Fibroblast of skin of right quadriceps (primary cell): ENCODE results near the gene PGAM5.
"Not testable (repeated sequence)": the region's sequence is repeated elsewhere in the genome, so short reads cannot be mapped to it uniquely, and the experiment has no call there.

ENCODE experiments used
- DNase-seq: peaks from one replicate; pipeline ENCODE4 v3.0.0-alpha.2; 2013

The PGAM5 gene

GRCh38 chr12:132689227-132689626 lies 21.4 kb upstream of the PGAM5 start:
- DNase-seq, result no peak

DNA sequence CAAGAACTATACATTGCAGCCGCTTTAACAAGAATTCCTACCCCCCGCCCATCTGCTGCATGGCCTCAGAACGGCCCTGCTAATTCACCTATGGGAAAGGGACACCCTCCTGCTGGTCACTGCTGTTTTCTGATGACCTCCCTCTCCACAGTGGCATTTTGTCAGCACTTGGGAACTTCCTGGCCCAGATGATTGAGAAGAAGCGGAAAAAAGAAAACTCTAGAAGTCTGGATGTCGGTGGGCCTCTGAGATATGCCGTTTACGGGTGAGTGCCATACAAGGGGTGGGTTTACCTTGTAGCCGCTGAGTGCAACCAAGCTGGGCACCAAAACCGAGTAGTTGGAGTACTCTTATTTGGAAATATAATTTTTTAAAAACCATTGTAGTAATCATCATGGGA lies 20.5 kb upstream of the PGAM5 start:
- DNase-seq, result no peak

GRCh38 chr12:132692030-132692429 lies 18.6 kb upstream of the PGAM5 start:
- DNase-seq, result not testable (repeated sequence)

- not testable (repeated sequence) for DNase-seq
Observed at GRCh38 chr12:132694888-132695287, 15.8 kb upstream of the PGAM5 start.

DNA sequence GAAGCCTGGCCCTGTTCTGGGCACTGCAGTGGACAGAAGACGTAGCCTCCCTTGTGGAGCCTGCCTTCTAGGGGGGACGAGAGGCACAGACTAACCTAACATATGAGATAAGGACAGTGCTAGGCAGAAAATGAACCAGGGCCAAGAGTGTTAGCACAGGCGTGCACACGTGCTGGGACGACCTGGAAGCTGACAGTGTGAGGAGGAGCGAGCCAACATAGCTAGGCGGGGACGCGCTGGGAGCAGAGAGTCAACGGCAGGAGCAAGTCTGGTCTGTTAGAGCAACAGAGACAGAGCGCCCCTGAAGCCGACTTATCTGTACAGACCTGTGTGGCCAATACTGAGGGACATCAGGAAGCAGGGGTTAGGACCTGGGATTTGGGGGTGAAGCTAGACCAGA lies 15.2 kb upstream of the PGAM5 start:
- no peak for DNase-seq

DNA sequence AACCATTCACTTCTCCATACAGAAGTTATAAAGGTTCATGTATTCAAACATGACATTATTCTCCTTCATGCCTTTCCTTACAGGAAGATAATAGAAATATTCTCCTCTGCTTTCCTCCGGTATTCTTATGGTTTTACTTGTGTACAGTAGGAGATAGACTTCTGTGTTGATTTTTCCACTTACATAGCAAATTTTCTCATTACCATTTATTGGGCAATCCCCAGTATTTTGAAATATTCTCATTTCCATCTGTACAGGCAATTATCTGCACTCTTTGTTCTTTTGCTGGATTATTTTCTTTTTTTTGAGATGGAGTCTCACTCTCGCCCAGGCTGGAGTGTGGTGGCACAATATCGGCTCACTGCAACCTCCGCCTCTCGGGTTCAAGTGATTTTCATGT lies 12.3 kb upstream of the PGAM5 start:
- no peak for DNase-seq

DNA sequence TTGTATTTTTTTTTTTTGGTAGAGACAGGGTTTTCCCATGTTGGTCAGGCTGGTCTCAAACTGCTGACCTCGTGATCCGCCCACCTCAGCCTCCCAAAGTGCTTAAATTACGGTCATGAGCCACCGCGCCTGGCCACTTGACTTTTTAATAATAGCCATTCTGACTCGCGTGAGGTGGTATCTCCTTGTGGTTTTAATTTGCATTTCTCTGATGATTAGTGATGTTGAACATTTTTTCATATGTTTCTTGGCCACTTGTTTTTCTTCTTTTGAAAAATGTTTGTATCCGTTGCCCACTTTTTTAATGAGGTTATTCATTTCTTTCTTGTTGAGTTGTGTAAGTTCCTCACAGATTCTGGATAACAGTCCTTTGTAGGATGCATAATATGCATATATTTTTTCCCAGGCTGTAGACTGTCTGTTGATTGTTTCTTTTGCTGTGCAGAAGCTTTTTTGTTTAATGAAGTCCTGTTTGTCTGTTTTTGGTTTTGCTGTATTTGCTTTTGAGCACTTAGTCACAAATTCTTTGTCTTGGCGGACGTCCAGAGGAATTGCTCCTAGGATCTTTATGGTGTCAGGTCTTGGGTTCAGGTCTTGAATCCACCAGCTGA lies 10.3 kb upstream of the PGAM5 start:
- peak; percentile 58 for DNase-seq

GRCh38 chr12:132702640-132703039 lies 8.0 kb upstream of the PGAM5 start:
- no peak for DNase-seq

- DNase-seq, result no peak
Observed at GRCh38 chr12:132703641-132704040, 7.0 kb upstream of the PGAM5 start.

DNA sequence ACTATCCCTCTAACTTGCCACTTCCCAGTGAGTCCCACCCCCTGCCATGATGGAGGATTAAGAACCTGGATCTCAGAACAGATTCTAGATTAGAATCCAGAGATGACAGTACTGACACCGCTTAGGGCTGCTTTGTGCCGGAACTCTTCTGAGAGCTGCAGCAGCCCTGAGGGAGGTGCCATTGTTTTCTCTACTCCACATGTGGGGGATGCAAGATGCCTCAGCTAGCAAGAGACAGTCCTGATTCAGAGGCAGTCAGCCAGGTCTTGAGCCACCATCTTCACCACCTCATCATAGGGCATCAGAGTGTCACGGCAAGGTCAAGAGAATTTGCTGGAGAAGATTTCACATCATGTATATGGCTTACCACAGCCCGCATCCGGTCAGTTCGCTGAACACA lies 3.4 kb upstream of the PGAM5 start:
- no peak for DNase-seq

- no peak for DNase-seq
Observed at GRCh38 chr12:132708150-132708549, 2.5 kb upstream of the PGAM5 start.

- DNase-seq, result no peak
Observed at GRCh38 chr12:132710043-132710404, 618 bp upstream of the PGAM5 start.

GRCh38 chr12:132711080-132711843 lies 620 bp downstream of the PGAM5 start:
- no peak for DNase-seq

DNA sequence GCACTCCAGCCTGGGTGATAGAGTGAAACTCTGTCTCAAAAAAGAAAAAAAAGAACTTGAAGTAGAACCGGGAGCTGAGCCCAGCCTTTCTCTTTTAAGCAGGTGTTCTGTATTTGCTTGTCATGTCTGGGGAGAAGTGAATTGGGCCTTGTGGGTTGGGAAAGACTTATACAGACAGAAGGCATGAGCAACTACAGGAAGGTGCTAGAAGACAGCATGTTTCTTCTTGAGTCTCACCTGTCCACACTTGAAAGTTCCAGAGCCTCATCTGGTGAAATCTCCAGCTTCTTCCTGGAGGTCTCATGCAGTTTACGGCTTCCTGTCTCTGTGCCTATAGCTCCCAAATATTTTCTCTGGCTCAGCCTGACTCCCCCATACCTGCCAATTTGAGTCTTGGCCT lies 2.5 kb downstream of the PGAM5 start:
- DNase-seq, result no peak

- no peak for DNase-seq
Observed at GRCh38 chr12:132715874-132716273, 5.2 kb downstream of the PGAM5 start.

DNA sequence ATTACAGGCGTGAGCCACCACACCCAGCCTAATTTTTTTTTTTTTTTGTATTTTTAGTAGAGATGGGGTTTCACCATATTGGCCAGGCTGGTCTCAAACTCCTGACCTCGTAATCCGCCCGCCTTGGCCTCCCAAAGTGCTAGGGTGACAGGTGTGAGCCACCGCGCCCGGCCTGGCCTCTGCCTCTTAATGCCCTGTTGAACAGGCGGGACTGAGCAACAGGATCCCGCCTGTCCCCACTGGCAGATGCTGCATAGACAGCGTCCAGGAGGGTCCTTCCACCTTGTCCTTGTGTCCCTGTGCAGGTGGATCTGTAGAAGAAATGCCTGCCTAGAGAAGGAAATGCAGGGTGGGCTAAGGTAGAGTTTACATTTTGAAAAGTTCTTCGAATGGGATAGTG lies 5.7 kb downstream of the PGAM5 start:
- DNase-seq, result no peak

DNA sequence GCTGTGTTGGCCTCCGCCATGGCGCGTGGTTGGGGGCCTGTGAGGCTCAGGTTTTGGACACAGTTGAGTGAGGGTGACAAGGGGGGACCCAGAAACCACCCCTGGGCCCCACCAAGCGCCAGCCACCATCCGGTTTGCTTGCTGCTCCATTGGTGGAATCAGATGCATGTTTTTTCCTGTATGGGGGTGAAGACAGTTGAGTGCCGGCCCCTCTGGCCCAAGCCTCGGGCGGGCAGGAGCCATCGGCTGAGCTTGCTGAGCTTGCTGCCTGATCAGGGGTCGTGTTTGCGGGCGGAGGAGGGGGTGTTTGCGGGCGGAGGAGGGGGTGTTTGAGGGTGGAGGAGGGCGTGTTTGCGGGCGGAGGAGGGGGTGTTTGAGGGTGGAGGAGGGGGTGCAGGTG lies 6.4 kb downstream of the PGAM5 start:
- DNase-seq, result no peak

- DNase-seq, result no peak
Observed at GRCh38 chr12:132717531-132718387, 7.1 kb downstream of the PGAM5 start.

DNA sequence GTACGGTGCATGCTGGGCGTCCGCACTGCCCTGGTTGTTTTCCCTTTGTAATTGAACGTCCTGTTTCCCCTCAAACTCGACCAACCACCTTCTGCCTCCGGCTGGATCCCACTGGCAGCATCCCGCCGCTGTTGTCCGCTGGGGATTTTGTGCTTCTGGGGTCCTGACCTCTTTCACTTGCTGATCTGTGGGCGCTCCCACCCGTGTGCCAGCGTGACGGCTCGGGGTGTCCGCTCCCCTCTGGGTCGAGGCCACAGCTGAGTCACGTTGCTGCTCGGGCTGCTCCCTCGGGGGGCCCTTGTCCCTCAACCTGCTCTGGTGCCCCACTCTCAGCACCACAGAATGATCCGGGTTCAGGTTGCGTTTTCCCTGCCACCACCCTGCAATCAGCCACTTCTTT lies 8.0 kb downstream of the PGAM5 start:
- no peak for DNase-seq

DNA sequence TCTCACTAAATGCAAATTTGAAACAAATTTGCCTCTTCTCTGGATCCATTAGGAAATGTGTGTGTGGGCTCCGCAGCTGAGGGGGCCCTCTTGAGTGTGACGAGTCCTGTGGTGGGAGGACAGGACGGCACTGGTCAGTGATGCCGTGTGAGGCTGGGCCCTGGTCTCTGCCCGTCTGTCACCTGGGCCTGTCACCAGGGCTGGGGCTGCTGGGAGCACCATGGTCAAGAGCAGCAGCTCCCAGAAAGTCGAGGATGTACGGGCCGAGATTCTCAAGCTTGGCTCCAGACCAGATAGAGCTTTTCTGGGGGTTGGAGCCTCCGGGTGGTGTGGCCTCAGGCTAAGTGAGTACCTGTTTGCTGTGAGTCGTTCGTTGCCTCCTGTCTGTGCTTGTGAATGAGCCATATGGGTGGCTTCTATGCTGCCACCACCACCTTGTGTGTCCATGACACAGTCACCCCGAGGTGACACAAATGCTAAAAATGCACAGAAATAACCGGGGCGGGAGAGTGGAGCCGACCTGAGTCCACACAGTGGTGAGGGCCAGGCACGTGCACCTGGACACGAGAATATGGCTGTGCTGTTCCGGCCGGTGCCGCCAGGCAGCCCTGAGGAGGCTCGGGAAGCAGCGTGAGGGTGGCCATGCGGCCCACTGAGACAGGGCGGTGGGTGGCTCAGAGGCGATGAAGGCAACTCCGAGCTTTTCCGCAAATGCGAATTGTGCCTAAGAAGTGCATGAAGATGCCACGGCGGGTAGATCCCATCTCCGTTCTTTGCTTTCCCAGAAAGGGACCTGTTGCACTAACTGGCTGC lies 8.7 kb downstream of the PGAM5 start:
- DNase-seq, result no peak

GRCh38 chr12:132719954-132720324 lies 9.3 kb downstream of the PGAM5 start:
- DNase-seq, result no peak

DNA sequence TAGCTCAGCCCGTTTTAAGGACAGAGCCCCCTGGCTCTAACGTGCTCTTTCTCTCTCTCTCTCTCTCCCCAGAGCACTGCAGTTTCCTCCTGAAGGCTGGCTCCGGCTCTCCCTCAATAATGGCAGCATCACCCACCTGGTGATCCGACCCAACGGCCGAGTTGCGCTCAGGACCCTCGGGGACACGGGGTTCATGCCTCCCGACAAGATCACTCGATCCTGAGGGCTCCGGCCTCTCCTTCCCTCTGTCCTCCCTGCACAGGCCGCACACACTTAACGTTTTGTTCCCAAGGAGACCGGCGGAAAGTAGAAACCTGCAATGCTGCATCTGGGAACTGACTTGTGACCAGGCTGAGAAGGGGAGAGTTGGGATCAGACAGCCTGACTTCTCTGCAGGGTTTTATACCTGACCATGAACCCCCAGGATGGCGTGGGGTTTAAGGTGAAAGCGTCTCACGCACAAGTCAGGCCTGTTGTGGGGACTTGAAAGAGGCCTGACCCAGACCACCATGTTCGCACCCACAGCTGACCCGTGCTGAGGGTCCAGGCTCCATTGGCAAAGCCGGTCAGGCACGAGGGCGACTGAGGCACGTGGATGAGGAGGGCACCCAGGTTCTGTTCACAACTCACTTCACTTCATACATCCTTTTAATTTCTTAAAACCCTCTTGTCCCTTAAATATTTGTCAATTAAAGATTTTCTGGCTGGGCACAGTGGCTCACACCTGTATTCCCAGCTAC lies 10.1 kb downstream of the PGAM5 start:
- no peak for DNase-seq
